ENCODE measurements around the gene DDB1. TPM values are rescaled to one million over a fixed set of nuclear protein-coding genes. Genes with fewer than 3 reads are reported as not detected.

DDB1 gene
- total RNA-seq, 2 experiments from 2014 or later = 227 to 236 TPM

- intact Hi-C loops (cut with micrococcal nuclease) = loop anchor here (5.0 to 10.0 kb wide), 2 partner anchors 522 to 1609 kb away; partner anchors contain the start of genes CCDC86 and STX3
- Mint-ChIP-seq H3K4me3 (peak overlapping the region; percentile 100), H3K4me1 (ENCODE audit: low read depth) (peaks cover 35% of the 10 kb centered on the region), H3K36me3 (ENCODE audit: low read depth) (peaks cover 26% of the 10 kb centered on the region), H3K27ac (no peak overlapping the region), H3K9me3 (no peaks in the 10 kb centered on the region), H3K27me3 (ENCODE audit: low read depth) (no peaks in the 10 kb centered on the region)
- DNase-seq = no peak
- CTCF ChIA-PET = interaction anchor here (1.3 to 7.3 kb wide), 5 partner anchors 21 to 82 kb away, joined by 3 to 60 read pairs (median 13); no protein-coding TSS in a partner anchor
These were observed 31.2 kb upstream of the DDB1 start for GRCh38 chr11:61364012-61364675.

GRCh38 chr11:61362542-61362875 is 29.6 kb upstream of the DDB1 start:
- Mint-ChIP-seq H3K36me3 (ENCODE audit: low read depth) (peaks cover 18% of the 10 kb centered on the region), H3K27me3 (ENCODE audit: low read depth) (no peaks in the 10 kb centered on the region), H3K4me1 (ENCODE audit: low read depth) (peaks cover 40% of the 10 kb centered on the region), H3K9me3 (no peaks in the 10 kb centered on the region), H3K27ac (peak overlapping the region; percentile 96), H3K4me3 (peak overlapping the region; percentile 100)
- DNase-seq = peak; percentile 48
- intact Hi-C loops (cut with micrococcal nuclease) = loop anchor here (1.0 to 10.0 kb wide), 5 partner anchors 29 to 1608 kb away; partner anchors contain the start of genes CCDC86, DDB1, SDHAF2 and STX3
- CTCF ChIA-PET = interaction anchor here (0.8 to 7.3 kb wide), 8 partner anchors 8 to 108 kb away, joined by 3 to 60 read pairs (median 6); partner anchors contain the start of gene TMEM216

- Mint-ChIP-seq H3K4me1 (ENCODE audit: low read depth) (peaks cover 42% of the 10 kb centered on the region), H3K36me3 (ENCODE audit: low read depth) (peaks cover 16% of the 10 kb centered on the region), H3K4me3 (peak within 1 kb of the TSS; percentile 100), H3K27ac (peak within 1 kb of the TSS; percentile 96), H3K9me3 (no peaks in the 10 kb centered on the region), H3K27me3 (ENCODE audit: low read depth) (no peaks in the 10 kb centered on the region)
- CTCF ChIA-PET = interaction anchor here (0.5 to 7.3 kb wide), 10 partner anchors 9 to 260 kb away, joined by 3 to 60 read pairs (median 3); partner anchors contain the start of gene TMEM216
- DNase-seq = peak; percentile 94
- intact Hi-C loops (cut with micrococcal nuclease) = loop anchor here (1.0 to 10.0 kb wide), 6 partner anchors 29 to 1607 kb away; partner anchors contain the start of genes CCDC86, DDB1, PRPF19 and SDHAF2
These were observed 29.0 kb upstream of the DDB1 start, which contains the start of the genes CYB561A3 and TMEM138 for GRCh38 chr11:61361741-61362541. TSS of gene CYB561A3 (minus strand) at chr11:61361882. CDS start at chr11:61356713, 5,169 bp downstream. TSS of gene TMEM138 (plus strand) at chr11:61362374. CDS start at chr11:61364391, 2,017 bp downstream.

GRCh38 chr11:61361237-61361740 is 28.4 kb upstream of the DDB1 start:
- Mint-ChIP-seq H3K4me3 (peak overlapping the region; percentile 100), H3K36me3 (ENCODE audit: low read depth) (peaks cover 15% of the 10 kb centered on the region), H3K9me3 (no peaks in the 10 kb centered on the region), H3K27ac (peak overlapping the region; percentile 96), H3K27me3 (ENCODE audit: low read depth) (no peaks in the 10 kb centered on the region), H3K4me1 (ENCODE audit: low read depth) (peaks cover 45% of the 10 kb centered on the region)
- no peak for DNase-seq
- intact Hi-C loops (cut with micrococcal nuclease) = loop anchor here (1.0 to 10.0 kb wide), 3 partner anchors 455 to 1606 kb away; partner anchors contain the start of genes CCDC86, PRPF19 and STX3
- CTCF ChIA-PET = interaction anchor here (0.5 to 7.3 kb wide), 7 partner anchors 10 to 260 kb away, joined by 3 to 60 read pairs (median 10); partner anchors contain the start of gene TMEM216

- H3K36me3 Mint-ChIP-seq (ENCODE audit: low read depth) = peaks cover 12% of the 10 kb centered on the region
- H3K4me1 Mint-ChIP-seq (ENCODE audit: low read depth) = peaks cover 45% of the 10 kb centered on the region
- no peaks in the 10 kb centered on the region for H3K9me3 Mint-ChIP-seq
- H3K27me3 Mint-ChIP-seq (ENCODE audit: low read depth) = no peaks in the 10 kb centered on the region
- H3K4me3 Mint-ChIP-seq = peak overlapping the region; percentile 18
- DNase-seq = no peak
- H3K27ac Mint-ChIP-seq = no peak overlapping the region
- intact Hi-C loops (cut with micrococcal nuclease) = no loop called here
- CTCF ChIA-PET = interaction anchor here (1.3 to 7.3 kb wide), 3 partner anchors 23 to 33 kb away, joined by 3 to 60 read pairs (median 46); partner anchors contain the start of gene TMEM216
These were observed 26.6 kb upstream of the DDB1 start for GRCh38 chr11:61359516-61359915.

- Mint-ChIP-seq H3K27ac (no peak overlapping the region), H3K9me3 (no peaks in the 10 kb centered on the region), H3K36me3 (ENCODE audit: low read depth) (peaks cover 12% of the 10 kb centered on the region), H3K4me1 (ENCODE audit: low read depth) (peaks cover 41% of the 10 kb centered on the region), H3K4me3 (no peak overlapping the region), H3K27me3 (ENCODE audit: low read depth) (no peaks in the 10 kb centered on the region)
- no peak for DNase-seq
- intact Hi-C loops (cut with micrococcal nuclease) = no loop called here
- CTCF ChIA-PET = interaction anchor here (1.0 to 7.3 kb wide), 4 partner anchors 22 to 76 kb away, joined by 3 to 60 read pairs (median 24); partner anchors contain the start of gene TMEM216
These were observed 25.7 kb upstream of the DDB1 start for GRCh38 chr11:61358566-61358965.

- Mint-ChIP-seq H3K27me3 (ENCODE audit: low read depth) (no peaks in the 10 kb centered on the region), H3K36me3 (ENCODE audit: low read depth) (peaks cover 16% of the 10 kb centered on the region), H3K4me3 (no peak overlapping the region), H3K4me1 (ENCODE audit: low read depth) (peaks cover 35% of the 10 kb centered on the region), H3K9me3 (no peaks in the 10 kb centered on the region), H3K27ac (no peak overlapping the region)
- CTCF ChIA-PET = interaction anchor here (1.0 to 7.3 kb wide), 4 partner anchors 8 to 77 kb away, joined by 3 to 49 read pairs (median 24); no protein-coding TSS in a partner anchor
- DNase-seq = no peak
- intact Hi-C loops (cut with micrococcal nuclease) = no loop called here
These were observed 25.0 kb upstream of the DDB1 start for GRCh38 chr11:61357894-61358239.

GRCh38 chr11:61357233-61357893 is 24.5 kb upstream of the DDB1 start:
- Mint-ChIP-seq H3K27ac (no peak overlapping the region), H3K4me1 (ENCODE audit: low read depth) (peaks cover 32% of the 10 kb centered on the region), H3K4me3 (no peak overlapping the region), H3K36me3 (ENCODE audit: low read depth) (peaks cover 14% of the 10 kb centered on the region), H3K27me3 (ENCODE audit: low read depth) (no peaks in the 10 kb centered on the region), H3K9me3 (no peaks in the 10 kb centered on the region)
- DNase-seq = no peak
- CTCF ChIA-PET = interaction anchor here (1.2 to 7.3 kb wide), 3 partner anchors 9 to 28 kb away, joined by 3 to 49 read pairs (median 46); no protein-coding TSS in a partner anchor
- intact Hi-C loops (cut with micrococcal nuclease) = no loop called here

- Mint-ChIP-seq H3K36me3 (ENCODE audit: low read depth) (peaks cover 11% of the 10 kb centered on the region), H3K27me3 (ENCODE audit: low read depth) (no peaks in the 10 kb centered on the region), H3K27ac (no peak overlapping the region), H3K4me1 (ENCODE audit: low read depth) (peaks cover 32% of the 10 kb centered on the region), H3K9me3 (no peaks in the 10 kb centered on the region), H3K4me3 (no peak overlapping the region)
- intact Hi-C loops (cut with micrococcal nuclease) = no loop called here
- CTCF ChIA-PET = interaction anchor here (1.6 to 7.0 kb wide), 2 partner anchors 19 to 29 kb away, joined by 7 to 49 read pairs; no protein-coding TSS in a partner anchor
- no peak for DNase-seq
These were observed 23.8 kb upstream of the DDB1 start for GRCh38 chr11:61356706-61357105.

DNA sequence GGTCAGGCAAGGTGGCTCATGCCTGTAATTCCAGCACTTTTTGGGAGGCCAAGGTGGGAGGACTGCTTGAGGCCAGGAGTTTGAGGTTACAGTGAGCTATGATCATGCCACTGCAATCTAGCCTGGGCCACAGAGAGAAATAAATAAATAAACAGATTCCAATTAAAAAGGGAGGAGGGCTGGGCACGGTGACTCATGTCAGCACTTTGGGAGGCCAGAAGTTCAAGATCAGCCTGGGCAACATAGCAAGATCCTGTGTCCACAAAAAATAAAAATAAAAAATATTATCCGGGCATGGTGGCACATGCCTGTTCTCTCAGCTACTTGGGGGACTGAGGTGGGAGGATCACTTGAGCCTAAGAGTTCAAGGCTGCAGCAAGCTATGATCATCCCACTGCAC is 21.3 kb upstream of the DDB1 start:
- CTCF ChIA-PET = interaction anchor here (1.2 to 7.0 kb wide), 3 partner anchors 17 to 273 kb away, joined by 3 to 49 read pairs (median 9); no protein-coding TSS in a partner anchor
- Mint-ChIP-seq H3K9me3 (no peaks in the 10 kb centered on the region), H3K4me3 (no peak overlapping the region), H3K27ac (no peak overlapping the region), H3K4me1 (ENCODE audit: low read depth) (peaks cover 13% of the 10 kb centered on the region), H3K36me3 (ENCODE audit: low read depth) (peaks cover 15% of the 10 kb centered on the region), H3K27me3 (ENCODE audit: low read depth) (no peaks in the 10 kb centered on the region)
- no peak for DNase-seq
- intact Hi-C loops (cut with micrococcal nuclease) = no loop called here

Measured in activated naive CD4-positive, alpha-beta T cell treated with anti-CD3 and anti-CD28 coated beads for 36 hours (primary cell).